NCI-H146 treated with DMSO at 0.1 percent for 48 hours (cell line): ENCODE measurements around the gene ADARB1.

ENCODE experiments used
- DNase-seq: peaks from one replicate; lab custom pipeline; 2025; ENCODE audit not compliant: unreplicated experiment; lab: John Stamatoyannopoulos, UW

Gene ADARB1

DNA sequence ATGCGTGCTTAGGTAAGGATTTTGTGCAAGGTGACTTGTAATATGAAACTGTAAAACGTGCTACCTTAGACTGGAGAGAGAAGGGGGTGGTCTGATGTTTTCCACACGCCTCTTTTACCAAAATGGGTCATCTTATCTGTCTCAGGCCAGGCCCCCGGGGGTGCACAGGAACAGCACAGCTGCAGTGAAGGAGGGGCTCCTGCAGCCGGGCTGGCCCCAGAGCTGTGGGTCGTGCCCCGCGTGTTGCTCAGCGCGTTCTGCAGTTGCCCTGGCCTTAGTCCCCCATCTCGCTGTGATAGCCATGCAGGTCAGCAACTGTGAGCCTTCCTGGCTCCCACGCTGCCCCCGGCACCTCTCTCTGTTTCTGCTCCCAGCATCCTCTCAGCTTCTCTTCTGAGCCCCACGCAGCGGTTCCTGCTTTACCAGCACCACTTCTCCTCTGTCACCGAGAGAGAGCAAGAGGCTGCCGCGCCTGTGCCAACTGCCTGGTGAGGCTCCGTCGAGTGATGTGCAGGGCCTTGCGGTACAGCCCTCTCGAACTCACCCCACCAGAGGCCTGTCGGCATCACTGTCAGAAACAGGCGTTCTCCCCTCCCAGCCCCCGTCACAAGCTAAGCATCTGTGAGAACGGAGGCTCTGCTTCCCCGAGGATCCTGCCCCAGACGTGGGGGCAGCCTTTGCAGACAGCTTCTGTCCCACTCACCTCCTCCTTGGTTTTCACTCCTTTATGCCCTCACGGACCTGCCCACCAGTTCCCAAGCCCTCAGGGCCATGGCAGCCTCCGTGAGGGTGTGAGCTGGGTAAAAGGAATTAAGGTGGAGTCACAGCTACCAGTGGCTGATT, 73.3 kb downstream of the ADARB1 start:
- no peak for DNase-seq

DNA sequence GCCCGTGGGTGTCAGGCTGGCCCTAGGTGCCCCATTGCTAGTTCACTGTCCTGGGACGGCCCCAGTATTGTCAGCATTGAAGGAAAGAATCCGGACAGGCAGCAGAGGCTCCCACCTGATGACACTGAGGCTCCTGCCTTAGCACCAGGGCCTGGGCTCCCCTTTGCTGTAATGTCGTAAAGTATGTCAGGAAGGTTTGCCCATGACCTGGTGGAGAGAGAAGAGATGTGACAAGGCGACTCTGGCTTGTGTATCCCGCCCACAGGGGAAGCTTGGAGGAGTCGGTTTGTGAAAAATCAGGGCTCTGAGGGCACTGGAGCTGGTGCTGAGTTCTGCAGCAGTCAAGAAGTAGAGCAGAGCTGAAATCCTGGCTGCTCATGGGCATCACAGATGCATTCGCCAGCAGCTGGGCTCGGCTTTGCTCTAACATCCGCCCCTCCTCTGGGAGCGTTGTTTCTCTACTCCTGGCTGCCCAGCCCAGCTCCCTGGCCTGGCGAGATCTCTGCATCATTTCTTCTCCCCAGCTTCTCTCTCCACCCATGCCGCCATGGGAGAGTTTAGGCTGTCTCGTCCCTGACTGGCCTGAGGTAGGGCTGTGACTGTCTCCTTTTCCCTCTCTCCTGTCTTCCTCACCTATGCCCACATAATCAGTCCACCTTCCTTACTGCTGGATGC, 74.1 kb downstream of the ADARB1 start:
- DNase-seq: no peak

DNA sequence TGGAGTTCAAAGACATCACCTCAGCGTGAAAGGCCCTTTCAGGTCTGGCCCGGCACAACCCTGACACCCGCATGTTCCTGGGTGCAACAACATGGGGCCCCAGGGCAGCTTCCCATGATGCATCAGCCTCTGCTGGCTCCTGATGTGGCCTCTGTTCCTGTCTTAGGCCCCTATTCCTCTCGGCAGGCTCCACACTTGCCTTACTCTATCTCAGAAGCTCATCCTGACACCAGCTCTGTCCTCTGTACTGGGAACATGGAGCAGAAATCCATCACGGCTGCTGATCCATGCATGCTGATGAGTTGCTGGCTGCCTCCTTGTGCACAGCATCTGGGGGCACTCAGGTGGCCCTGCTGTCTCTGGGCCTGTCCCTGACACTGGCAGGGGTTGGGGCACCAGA, 74.6 kb downstream of the ADARB1 start:
- no peak for DNase-seq

DNA sequence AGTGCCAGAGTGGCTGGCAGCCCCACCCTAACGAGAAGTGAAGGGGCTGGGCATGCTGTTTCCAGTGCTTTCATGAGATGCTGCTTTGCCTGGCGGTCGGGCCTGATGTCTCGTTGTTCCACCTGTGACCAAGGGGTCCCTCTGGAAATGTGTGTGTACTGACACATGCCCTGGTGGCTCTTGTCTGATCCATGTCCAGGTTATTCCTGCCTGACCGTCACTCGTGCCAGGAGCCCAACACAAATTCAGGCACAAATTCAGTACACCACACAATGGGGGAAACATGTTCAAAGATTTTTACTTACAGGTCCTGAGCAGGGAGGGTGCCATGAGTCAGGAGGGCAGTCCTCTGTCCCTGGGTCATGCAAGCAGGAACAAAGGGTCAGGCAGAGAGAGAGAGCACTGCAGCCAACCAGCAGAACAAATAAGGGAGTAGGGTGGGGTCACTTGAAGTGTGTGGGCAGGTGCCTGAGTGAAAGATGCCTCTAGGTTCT, 76.3 kb downstream of the ADARB1 start:
- DNase-seq: no peak

DNA sequence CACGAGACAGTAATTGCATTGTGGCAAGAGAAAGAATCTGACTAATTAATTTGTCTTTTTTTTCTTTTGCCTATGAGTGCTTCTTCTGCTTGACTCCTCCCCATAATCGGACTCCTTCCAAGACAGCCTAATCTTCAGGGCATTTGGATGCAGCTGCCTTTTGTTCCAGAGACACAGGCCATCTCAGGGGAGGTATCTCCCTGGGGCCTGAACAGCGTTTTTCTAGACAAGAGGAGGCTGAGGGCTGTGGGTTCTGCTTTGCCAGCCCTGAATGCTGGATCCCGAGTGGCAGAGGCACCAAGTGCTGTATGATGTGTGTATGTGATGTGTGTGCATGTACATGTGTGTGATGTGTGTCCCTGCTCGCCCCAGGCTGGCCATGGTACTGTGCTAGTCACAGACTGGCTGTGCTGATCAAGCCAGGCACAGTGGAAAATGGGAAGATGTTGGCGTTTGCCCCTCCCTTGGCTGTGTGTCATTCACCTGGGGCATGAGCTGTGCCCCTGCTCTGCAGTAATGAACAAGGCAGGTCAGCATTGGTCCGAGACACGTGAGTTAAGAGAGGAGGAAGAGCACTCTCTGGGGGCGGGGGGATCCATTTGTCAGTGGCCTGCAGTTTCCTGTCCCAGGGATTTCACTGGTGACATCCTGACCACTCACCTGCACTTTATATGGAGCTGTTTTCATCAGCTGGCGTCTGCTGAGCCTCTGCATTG, 77.2 kb downstream of the ADARB1 start:
- DNase-seq: no peak

DNA sequence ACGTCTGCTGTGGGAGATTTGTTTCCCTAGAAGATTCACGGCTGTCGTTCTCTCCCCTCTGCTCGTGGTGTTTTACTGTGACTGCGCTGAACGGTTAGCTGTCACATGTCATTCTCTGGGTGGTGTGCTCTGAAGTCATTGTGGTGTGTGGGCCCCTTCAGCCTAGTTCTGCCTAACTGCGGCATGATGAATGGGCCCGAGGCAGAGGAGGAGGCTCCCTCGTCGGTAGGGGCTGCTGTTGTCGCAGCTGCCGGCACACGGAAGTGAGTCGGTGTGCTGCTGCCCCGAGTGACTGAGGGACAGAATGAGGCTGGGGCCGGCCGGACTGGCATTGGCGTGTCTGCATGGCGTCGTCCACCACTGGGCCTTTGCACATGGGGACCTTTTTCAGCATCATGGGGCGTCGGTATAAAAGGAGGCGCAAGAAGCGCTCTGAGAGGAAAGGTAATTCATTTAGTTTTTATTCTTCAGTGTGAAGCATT, 77.9 kb downstream of the ADARB1 start:
- no peak for DNase-seq

DNA sequence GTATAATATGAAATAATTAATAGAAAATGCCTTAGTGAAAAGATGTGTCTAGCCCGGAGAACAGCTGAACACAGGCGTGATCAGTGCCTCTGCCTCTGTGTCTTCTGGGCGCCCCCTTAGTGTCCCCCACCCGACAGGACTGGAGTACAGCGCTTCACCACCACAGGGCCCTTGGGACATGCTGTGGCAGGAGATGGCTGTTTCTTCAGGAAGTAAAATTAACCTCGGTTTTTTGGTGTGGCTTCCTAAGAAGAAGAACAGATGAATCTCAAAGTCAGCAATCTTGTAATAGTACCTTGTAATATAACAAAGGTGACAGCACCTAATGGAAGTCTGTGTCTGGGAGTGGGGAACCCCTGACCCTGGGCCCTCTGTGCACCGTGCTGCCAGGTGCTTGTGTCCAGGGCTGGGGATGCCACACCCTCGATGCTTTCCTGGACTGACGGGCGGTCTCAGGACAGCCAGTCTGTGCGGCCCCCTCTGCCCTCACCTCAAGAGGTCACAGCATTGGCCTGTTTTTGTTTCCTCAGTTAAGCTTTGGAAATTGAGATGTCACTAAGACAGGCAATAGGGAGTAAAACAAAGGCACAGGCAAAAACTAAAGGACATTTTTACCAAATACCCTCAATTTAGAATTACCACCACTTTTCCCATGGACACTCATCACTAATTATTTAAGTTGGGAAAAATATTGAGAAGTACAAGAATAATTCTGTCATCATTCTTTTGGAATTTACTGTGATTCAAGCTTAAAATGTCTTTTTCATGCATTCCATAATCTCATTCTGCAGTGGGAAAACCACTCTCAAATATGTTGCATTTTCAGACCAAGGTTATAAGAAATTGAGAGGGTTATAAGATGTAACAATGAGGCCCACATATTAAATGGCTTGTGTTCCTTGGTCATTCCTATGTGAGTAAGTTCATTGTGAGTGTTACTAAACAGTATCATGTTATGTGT, 79.3 kb downstream of the ADARB1 start:
- DNase-seq: no peak

DNA sequence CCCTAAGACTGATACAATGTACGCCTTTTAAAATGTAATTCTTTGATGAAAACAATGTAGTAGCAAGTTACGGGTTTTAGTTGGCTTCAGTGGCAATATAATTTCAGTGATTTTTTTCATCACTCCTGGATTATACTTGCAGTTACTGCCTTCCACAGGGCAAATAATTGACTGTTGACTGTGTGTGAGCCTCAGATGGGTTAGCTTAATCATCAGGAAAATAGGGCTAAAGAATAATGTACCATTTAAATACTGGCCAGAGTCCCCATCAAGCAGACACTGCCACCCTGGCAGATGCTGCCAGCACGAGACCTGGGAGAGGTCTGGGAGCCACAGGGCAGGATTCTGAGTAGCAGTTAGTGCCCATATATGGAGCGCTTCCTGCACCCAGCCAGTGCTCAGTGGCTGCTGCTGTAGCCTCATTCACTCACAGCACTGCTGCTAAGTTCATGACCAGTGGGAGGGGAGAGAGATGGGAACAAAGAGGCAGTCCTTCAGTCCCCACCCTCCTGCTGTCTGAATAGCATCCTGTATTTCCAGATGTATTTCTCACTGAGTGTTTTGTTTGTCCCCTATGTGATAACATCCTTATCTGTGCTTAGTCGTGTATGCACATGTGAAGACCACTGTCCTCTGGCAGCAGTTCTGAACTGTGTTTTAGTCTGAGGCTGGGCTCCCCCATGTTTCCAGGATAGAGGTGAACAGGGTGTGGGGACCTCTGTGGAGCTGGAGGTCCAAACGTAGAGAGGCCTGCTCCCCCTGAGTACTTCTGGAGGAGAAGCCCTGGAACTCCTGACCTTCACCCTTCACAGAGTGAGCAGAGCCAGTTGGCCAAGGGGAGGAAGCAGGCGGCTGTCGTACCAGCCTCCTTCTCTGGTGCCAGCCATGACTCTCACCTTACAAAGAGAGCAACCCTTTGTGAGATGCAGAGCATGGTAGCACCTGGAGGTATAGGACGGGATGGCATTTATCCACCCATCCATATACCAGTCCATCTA, 80.4 kb downstream of the ADARB1 start:
- DNase-seq: no peak

DNA sequence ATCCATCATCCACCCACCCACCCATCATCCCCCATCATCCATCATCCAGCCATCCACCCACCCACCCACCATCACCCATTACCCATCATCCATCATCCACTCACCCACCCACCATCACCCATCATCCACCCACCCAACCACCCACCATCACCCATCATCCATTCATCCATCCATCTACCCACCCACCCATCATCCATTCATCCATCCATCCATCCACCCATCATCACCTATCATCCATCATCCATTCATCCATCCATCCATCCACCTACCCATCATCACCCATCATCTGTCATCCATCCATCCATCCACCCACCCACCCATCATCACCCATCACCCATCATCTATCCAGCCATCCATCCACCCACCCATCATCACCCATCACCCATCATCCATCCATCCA, 81.5 kb downstream of the ADARB1 start:
- DNase-seq: no peak

DNA sequence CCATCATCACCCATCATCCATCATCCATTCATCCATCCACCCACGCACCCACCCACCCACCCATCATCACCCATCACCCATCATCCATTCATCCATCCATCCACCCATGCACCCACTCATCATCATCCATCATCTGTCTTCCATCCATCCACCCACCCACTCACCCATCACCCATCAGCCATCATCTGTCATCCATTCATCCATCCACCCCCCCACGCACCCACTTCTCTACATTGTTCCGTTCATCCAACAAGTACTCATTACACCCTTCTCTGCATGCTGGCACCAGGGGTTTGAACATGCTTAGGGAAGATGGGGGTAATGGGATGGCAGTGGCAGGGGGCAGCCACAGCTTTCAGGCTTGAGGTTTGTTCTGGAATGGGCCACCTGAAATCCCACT, 82.1 kb downstream of the ADARB1 start:
- no peak for DNase-seq

DNA sequence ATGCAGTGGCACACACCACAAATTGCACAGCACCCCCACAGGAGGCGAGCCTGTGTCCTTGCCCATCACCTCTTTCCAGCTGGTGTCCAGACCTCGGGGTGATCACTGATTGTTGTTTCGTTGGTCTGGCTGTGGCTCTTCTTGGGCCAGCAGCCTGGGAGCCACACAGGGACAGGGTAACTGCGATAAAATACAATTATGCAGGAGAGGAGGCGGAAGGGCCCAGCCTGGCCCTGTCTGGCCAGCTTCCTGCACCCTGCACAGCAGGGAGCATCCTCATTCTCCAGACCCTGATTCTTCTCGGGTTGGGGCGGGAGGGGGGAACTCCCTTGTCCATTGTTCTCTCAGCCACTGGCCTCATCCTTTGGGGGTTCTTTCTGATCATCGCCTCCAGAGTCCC, 83.6 kb downstream of the ADARB1 start:
- no peak for DNase-seq

DNA sequence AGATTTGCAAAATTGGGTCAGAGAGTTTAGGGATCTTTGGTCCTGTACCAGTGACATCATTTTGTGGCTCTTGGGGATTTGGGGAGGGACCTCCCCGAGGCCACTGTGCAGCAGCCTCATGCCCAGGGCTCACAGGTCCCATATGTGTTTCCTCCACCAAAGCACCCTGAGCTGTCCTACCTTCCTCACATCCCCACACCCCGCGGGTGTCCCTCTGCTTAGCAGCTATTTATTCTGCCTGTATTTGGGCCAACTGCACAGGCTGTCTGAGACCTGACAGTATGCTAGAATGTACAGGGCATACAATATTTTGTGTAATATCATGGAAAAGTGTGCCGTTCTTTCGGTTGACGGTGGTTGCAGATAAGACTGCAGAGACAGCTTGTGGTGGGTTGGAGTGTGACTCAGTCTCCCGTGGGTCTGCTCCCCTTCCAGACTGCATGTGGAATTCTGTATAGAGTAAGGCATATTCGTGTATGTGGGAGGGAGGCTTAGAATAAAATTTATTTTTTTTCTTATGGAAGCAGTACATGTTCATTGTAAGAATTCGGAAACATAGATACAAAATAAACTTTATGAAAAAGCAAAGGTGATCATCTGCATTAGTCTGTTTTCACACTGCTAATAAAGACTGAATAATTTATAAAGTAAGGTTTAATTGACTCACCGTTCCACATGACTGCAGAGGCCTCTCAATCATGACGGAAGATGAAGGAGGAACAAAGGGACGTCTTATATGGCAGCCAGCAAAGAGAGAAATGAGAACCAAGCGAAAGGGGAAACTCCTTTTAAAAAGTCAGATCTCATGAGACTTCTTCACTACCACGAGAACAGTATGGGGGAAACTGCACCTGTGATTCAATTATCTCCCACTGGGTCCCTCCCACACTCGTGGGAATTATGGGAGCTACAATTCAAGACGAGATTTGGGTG, 84.4 kb downstream of the ADARB1 start:
- DNase-seq: no peak

DNA sequence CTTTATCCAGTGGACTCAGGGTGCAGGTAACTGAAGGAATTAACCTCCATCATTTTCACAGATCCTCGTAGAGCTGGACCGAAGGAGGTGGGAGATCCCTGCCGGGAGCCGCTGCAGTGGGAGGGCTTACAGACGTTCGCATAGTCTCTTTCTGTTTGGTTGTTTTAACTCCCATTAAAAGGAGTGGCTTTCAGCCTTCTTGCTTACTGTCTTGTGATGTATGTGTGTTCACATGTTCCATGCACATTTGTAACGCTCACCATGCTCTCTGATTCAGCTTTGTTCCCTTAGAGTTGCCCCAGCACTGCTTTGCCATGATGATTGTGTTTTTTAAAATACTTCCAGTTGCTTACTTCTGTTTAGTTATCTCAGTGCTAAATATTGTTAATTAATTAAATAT, 85.8 kb downstream of the ADARB1 start:
- no peak for DNase-seq

DNA sequence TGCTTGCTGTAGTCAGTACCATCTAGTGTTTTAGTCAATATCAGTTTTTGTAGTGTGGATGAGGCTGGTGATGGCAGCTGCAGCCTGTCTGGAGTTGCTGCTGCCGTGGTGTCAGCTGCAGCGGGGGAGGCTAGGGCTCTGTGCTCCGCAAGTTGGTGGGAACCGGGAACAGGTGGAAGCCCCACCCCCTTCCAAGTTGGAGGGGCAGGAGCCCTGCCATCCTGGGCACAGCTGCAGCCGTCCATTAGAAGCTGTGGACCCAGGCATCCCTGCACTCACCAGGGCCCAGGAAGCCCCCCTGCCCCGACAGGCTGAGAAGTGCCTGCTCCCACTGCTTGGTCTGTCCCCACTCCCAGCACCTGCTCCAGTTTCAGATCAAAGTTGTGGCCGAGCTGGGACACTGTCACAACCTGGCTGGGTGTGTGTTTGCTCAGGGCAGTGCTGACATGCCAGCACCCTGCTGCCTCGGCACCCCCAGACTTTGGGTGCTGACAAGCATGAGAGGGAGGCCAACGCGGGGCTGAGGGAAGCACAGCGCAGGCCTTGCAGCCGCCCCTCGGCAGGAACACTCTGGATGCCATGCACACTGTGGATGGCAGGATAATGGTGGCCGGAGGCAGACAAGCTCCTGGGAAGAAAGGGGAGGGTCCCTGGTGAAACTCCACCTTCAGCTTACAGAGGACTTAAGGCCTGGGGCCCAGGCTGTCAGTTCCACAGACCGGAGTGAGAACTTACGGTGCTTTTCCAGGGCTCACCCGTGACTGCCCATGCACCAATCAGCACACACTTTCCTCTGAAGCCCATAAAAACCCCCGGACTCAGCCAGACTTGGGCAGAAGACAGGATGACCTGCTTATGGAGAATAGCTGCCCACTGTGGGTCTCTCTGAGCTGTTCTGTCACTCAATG, 86.9 kb downstream of the ADARB1 start:
- no peak for DNase-seq

DNA sequence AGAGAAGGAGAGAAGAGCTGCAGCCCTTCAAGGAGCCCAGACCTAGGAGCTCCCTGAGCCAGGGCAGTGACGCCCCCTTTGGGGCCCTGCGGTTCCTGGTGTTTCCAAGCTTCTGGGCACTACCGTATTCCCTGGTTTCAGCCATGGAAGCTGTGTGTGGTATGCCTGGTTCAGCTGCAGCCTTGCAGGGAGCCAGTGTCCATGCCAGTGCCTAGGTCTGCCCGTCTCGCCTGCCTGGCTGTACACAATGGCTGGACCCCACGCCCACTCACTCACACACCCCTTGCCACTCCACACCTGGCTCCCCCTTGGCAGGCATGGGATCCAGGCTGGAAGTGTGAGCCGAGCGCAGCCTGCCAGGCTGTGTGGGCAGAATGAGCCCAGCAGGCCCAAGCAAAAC, 87.7 kb downstream of the ADARB1 start:
- DNase-seq: no peak

DNA sequence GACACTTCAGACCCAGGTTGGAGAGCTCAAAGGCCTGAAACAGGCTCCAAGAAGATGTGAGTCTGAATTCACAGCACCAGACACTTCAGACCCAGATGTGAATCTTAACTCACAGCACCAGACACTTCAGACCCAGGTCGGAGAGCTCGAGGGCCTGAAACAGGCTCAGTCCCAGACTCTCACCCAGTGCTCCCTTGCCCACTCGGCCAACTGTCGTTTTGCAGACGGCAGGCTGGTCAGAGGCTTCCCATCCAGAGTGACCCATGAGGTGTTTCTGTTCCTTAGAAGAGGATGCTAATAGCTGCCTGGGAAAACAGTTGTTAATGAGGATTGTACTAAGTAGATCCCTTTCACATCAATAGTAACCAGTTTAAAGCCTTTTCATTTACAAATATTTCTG, 88.4 kb downstream of the ADARB1 start:
- DNase-seq: no peak

DNA sequence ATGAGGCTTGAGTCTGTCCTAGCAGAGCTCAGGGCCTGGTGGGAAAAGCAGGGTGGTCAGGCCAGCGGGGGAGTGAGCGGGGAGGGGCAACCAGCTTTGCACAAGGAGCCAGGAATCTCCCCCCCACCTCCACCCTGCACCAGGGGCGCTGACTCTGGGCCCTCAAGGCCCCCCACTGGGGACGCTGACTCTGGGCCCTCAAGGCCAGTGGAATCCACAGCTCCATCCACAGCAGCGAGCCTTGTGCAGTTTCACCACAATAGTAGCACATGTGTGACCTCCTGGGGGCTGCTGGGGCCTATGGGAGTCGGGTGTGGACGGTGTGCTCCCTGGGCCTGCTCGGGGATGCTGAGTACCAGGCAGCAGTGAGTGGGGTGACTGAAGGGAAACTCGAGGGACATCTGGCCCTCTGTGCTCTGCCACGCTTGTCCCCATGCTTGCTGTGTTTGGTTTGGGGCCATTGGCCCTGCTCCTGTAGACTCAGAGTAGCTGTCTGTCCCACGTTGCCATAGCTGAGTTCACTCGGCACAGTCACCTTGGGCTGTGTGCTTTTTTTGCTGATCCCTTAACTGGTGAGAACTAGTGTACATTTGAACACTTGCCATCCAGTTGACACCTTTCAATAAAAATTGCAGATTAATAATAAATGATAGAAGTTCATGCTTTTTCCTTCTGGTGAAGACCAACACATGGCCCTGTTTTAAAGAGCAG, 89.2 kb downstream of the ADARB1 start:
- no peak for DNase-seq
